Activated T-helper 17 cell treated with anti-CD3 and anti-CD28 coated beads, Interleukin-2, amount 50 U/mL, for 72 hours (primary cell): ENCODE results near the gene FBXW4. TPM values are rescaled to one million over a fixed set of nuclear protein-coding genes. Genes with fewer than 3 reads are reported as not detected.
A peak's percentile ranks its signal among the peaks of the same experiment; 100 is the strongest.

Source experiments
- ATAC-seq: fragments of 150-1000 bp; cut with Tn5 transposase; replicated peaks from 2 replicates; pipeline ENCODE4 v1.10.0; 2021; ENCODE audit warnings: mild to moderate bottlenecking, moderate library complexity
- H3K27ac Mint-ChIP-seq: one replicate; pipeline ENCODE4 v1.8.0; 2022; ENCODE audit warnings: mixed read lengths
- H3K27me3 Mint-ChIP-seq: one replicate; pipeline ENCODE4 v1.8.0; 2022; ENCODE audit warnings: mixed read lengths
- H3K36me3 Mint-ChIP-seq: one replicate; pipeline ENCODE4 v1.8.0; 2022; ENCODE audit warnings: low read depth, mild to moderate bottlenecking, mixed read lengths
- H3K4me1 Mint-ChIP-seq: one replicate; pipeline ENCODE4 v1.8.0; 2022; ENCODE audit warnings: mixed read lengths
- H3K4me3 Mint-ChIP-seq: one replicate; pipeline ENCODE4 v1.8.0; 2022; ENCODE audit warnings: mild to moderate bottlenecking, mixed read lengths
- H3K9me3 Mint-ChIP-seq: one replicate; pipeline ENCODE4 v1.8.0; 2022; ENCODE audit warnings: mixed read lengths
- total RNA-seq, 2 donors: library from RNA; stranded (reverse); gene quantifications; one replicate each; pipeline ENCODE4 v1.2.3, GENCODE V29; 2022

Gene FBXW4
- total RNA-seq, 2 donors from 2014 or later, result 37.1 to 41.6 TPM

DNA sequence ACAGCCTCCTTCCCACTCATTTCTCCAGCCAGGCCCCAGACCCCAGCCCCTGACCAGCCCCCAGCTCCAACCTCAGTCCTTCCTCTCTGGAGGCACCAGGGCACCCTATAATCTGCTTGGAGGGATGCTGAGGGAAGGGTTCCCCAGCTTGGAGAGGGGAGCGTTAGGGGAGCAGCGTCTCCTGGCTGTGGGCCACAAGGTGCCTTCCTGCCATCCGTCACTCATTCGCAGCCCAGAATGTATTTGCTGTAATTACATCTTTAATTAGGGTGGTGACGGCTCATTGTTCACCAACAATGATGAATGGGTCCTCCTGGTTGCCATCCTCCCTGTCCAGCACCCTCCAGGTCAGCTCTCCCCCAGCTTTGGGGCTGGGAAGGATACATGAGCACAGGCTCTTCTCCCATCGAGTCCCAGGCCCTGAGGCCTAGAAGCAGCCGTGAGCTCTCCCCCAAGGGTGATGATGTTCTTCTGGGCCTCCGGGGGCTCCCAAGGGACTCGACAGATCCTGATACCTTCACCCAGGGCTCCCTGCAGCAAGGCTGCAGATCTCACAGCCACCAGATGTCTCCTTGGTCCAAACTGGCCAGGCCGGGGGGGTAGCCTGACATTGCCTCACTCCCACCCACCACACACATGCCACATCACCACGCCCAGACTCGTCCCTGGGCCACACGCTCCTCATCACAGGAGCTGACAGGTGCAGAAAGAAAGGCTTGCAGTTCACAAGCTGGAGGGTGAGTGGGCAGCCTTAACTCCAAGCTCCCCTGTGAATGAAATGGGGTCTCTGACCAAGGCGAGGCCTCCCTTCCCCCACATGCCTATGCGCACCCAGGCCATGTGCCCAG lies 133.7 kb downstream of the FBXW4 start:
- Mint-ChIP-seq H3K27ac (peak overlapping the region; percentile 67), H3K4me1 (peaks cover 20% of the 10 kb centered on the region), H3K27me3 (peaks cover 16% of the 10 kb centered on the region), H3K36me3 (no peaks in the 10 kb centered on the region), H3K4me3 (no peak overlapping the region), H3K9me3 (no peaks in the 10 kb centered on the region)
- ATAC-seq, result no peak

Other genes with a start within 250 kb of the FBXW4 start
- 10 to 100 TPM; 26.3 to 46.8 TPM for gene POLL, start 106.9 kb downstream of the FBXW4 start, total RNA-seq
- 10 to 100 TPM; 10.6 to 19.2 TPM for gene DPCD, start 106.8 kb downstream of the FBXW4 start, total RNA-seq
- not detected for gene FGF8, start 80.9 kb upstream of the FBXW4 start, total RNA-seq
- gene NPM3, start 88.3 kb upstream of the FBXW4 start, total RNA-seq, result 100 to 1,000 TPM in 1 of 2 donors, 10 to 100 TPM in 1; 72.6 to 162 TPM
- 100 to 1,000 TPM; 119 to 291 TPM for gene OGA, start 123.3 kb upstream of the FBXW4 start, total RNA-seq
- gene KCNIP2, start 148.6 kb upstream of the FBXW4 start, total RNA-seq, result 10 to 100 TPM in 1 of 2 donors, 1 to 10 TPM in 1; 4.5 to 39.3 TPM